ENCODE results near the gene LCN1.
"Not testable (repeated sequence)": the region's sequence is repeated elsewhere in the genome, so short reads cannot be mapped to it uniquely, and the experiment has no call there.

The LCN1 gene

DNA sequence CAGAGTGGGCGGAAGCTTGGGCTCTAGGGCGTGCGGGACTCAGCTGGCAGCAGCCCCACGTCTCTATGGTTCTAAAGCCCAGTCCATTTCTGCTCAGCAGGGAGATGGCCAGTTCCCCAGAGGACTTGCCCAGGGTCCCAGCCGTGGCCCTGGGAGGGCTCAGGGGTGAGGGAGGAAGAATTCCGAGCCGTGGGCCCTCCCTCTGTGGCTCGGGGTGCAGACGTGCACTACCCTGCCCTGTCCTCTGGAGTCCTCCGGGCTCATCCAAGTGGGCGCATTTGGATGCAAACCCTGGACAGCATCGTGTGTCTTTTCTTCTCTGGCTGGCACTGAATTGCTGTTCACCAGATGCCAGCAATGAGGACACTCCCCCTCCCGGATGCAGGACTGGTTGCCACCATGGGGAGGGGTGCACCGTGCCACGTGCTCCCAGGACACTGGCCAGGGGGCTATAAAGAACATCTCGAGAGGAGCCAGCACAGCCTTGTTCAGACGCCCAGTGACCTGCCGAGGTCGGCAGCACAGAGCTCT lies 24.5 kb downstream of the LCN1 start, which contains the start of gene OBP2A:
OBP2A (plus strand) TSS at position 481 of the 531 bp plus-strand sequence. CDS start 55 bp downstream, outside the sequence.
- DNase-seq (ENCODE audit: low read depth in 2 of 2): not testable (repeated sequence)

GRCh38 chr9:135546792-135547617 lies 25.8 kb downstream of the LCN1 start:
- not testable (repeated sequence) for DNase-seq (ENCODE audit: low read depth in 2 of 2)

DNA sequence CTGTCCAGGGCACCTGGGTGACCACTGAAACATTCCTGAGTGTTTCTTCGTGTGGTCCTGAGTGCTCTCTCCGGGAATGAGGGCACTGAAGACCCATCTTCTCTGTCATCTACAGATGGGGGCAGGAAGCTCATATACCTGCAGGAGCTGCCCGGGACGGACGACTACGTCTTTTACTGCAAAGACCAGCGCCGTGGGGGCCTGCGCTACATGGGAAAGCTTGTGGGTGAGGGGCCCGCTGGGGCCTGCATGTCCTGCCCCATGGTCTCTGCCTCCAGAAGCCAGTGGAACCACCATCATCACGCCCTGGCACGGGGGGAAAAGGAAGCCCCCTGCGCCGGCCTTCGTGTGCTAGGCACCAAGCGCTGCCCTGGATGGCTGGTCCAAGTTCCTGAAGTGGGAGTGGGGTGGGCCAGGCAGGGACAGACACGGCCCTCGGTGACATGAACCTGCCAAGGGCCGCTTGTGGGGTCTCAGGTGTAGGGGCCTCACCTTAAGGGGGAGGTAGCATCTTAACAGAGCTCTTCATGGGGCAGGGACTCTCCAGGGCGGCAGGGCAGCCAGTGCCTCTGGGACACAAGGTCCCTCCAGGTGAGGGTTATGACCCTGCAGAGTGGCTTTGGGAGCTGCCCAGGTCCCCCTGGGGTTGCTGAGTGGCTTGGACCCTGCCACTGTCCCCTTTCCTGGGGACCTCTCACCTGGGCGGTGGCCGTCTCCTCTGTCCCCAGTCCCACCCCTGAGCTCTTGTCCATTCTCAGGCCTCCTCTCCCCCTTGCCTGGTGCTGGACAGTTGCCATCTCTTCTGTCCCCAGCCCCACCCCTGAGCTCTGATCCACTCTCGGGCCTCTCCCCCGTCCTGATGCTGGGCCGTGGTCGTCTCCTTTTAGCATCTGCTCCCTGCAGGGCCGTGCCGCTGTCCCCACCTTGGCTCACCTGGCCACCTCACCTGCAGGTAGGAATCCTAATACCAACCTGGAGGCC lies 26.8 kb downstream of the LCN1 start:
- DNase-seq (ENCODE audit: low read depth in 2 of 2): no peak

- DNase-seq (ENCODE audit: low read depth in 2 of 2): not testable (repeated sequence)
These were observed 28.5 kb downstream of the LCN1 start for GRCh38 chr9:135549478-135550343.

DNA sequence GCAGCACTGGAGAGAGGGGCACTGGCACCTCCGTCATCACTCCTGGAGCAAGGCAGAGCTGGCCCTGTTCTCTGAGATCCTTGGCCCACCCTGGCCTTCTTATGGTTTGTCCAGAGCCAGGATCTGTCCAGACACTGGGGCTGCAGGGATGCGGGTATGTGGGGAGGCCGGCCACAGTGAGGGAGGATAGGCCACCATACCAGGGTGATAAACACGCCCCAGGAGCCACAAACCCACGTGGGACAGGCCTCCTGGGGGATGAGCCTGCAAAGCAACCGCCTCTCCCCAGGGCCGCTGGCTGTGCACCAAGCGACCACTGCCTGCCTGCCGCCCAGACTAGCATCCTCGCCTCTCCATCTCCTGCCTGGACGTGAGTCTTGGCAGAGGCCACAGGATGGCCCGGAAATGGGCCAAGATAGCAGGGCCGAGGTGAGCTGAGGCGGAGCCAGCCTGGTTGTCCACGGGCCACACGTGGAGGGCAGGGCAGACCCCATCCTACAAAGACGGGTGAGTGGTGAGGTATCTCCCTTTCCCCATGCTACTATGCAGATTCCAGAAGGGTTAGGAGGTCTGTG lies 29.2 kb downstream of the LCN1 start:
- DNase-seq (ENCODE audit: low read depth in 2 of 2): no peak

DNA sequence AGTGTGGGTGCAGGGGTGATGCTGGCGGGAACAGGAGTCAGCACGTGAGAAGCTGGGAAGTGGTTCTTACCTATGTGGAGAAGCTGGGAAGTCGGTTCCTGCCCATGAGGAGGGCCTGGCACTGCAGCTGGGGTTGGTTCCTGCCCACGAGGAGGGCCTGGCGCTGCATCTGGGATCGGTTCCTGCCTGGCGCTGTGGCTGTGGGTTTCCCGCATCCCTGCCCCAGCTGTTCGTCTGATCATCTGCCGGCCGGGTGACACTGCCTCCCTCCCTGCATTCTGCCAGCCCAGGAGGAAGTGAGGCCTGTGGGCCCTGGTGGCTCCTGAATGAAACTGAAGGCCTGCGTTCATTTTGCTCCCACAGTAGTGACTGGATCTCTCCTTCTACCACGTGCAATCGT lies 29.8 kb downstream of the LCN1 start:
- DNase-seq (ENCODE audit: low read depth in 2 of 2): no peak

GRCh38 chr9:135551456-135551855 lies 30.2 kb downstream of the LCN1 start:
- DNase-seq (ENCODE audit: low read depth in 2 of 2): no peak

GRCh38 chr9:135552021-135552697 lies 30.9 kb downstream of the LCN1 start:
- no peak for DNase-seq (ENCODE audit: low read depth in 2 of 2)

GRCh38 chr9:135552698-135553171 lies 31.5 kb downstream of the LCN1 start:
- DNase-seq (ENCODE audit: low read depth in 2 of 2): no peak

GRCh38 chr9:135554718-135555117 lies 33.5 kb downstream of the LCN1 start:
- DNase-seq (ENCODE audit: low read depth in 2 of 2): no peak

- DNase-seq (ENCODE audit: low read depth in 2 of 2): no peak
These were observed 34.0 kb downstream of the LCN1 start for GRCh38 chr9:135555203-135555602.

DNA sequence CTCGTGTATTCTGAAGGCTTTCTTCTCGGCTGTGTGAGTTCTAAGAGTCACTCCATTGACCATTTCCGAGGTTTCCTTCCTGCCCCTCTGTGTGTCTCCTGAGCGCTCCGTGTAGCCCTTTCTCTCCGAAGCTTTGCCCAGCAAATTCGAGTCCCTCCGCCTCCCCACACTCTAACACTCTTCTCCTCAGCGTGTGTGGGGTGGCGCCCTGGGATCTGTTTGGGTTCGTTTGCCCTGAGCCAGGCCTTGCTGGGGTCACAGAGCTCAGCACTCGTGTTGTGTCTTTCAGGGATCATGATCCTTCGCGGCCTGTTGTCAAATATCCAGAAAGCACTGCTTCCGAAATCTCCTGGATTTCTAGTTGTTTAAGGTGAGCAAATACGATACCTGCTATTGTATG lies 34.7 kb downstream of the LCN1 start:
- DNase-seq (ENCODE audit: low read depth in 2 of 2): no peak

DNA sequence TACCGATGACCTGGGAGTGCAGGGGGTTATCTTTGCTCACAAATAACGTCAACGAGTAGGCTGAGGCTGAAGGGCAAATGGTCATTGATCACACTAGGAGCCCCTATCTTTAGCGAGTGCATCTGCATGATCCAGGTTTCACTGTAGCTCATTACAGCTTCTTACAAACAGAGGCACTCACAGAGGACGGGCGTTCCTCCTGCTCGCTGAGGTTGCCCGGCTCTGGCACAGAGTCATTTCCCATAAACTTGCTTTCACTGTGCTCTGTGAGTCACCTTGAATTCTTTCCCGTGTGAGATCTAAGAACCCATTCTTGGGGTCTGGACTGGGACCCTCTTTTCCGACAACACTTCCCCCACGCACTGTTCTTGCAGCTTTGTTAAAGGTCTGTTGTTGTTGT lies 38.4 kb downstream of the LCN1 start:
- no peak for DNase-seq (ENCODE audit: low read depth in 2 of 2)

- no peak for DNase-seq (ENCODE audit: low read depth in 2 of 2)
These were observed 40.4 kb downstream of the LCN1 start, which contains the start of gene PAEP for GRCh38 chr9:135561391-135562234. TSS of gene PAEP (plus strand) at chr9:135561756.

- DNase-seq (ENCODE audit: low read depth in 2 of 2): no peak
These were observed 41.0 kb downstream of the LCN1 start for GRCh38 chr9:135562235-135562745.

- no peak for DNase-seq (ENCODE audit: low read depth in 2 of 2)
These were observed 41.8 kb downstream of the LCN1 start for GRCh38 chr9:135563039-135563476.

DNA sequence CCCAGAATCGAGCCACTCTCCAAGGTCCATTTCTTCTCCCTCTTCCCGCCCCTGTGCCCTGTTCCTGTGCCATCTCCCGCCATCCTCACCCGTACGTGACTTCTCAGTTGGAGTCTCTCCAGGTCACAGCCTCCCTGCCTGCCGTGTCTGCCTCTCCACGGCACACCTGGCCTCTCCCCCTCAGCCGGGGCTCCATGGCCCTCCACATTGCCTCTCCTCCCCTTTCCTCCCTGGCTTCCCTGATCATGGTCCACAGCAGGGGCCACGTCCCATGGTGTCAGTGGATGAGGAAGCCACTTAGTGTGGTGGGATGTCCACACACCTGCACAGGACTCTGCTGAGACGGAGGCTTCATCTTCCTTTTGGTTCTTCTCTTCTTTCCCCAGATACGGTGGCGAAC lies 42.6 kb downstream of the LCN1 start:
- DNase-seq (ENCODE audit: low read depth in 2 of 2): no peak

DNA sequence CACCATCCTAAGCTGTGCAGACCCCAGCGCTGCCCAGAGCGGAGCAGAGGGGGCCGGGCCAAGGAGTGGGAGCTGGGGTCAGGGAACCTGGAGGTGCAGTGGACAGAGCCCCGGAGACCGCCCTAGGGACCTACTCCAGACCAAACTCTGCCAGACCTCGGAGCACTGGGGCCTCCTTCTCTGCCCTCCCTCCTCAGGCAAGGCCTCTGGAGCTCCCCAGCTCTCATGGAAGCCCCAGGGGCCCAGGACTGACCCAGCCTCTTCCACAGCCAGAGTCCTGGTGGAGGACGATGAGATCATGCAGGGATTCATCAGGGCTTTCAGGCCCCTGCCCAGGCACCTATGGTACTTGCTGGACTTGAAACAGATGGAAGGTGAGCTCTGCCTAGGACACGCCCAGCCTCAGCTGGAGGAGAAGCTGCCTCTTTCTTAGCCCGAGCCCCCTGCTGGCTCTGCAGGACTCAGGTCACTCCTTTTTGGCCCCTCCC lies 43.9 kb downstream of the LCN1 start:
- no peak for DNase-seq (ENCODE audit: low read depth in 2 of 2)

DNA sequence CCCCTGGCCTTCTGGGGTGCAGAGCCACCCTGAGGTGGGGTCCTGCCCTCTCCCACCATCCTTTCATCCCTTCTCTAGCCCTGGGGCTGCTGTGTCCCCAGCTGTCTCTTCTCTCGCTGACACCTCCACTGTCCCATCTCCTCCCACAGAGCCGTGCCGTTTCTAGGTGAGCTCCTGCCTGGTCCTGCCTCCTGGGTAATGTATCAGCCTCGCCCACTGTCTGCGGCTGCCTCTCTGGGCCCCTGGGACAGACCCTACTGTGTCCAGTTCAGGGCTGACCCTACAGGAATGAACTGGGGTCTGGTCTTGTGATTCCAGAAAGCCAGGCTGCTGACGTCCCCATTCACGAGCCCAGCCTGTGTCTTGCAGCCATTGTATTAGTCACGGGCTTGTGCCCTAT lies 44.4 kb downstream of the LCN1 start:
- no peak for DNase-seq (ENCODE audit: low read depth in 2 of 2)

Data from stimulated activated CD8-positive, alpha-beta memory T cell treated with anti-CD3 and anti-CD28 coated beads, Interleukin-7, amount 100 ng/mL, for 1 hour (primary cell).